HepG2 (cell line): Measurements from ENCODE around the gene ATIC.

Experiments used
- CCAR2 ChIP-seq: fragments of 200-400 bp; formaldehyde crosslinking; optimal IDR thresholded peaks from 2 replicates; pipeline ENCODE3; 2018; ENCODE audit warnings: low read depth, mild to moderate bottlenecking, low read length, moderate library complexity
- HDAC2 ChIP-seq: sonication (generic); formaldehyde crosslinking; IDR thresholded peaks from 2 replicates; pipeline ENCODE4 v1.4.0; 2020; ENCODE audit warnings: missing genetic modification reagents
- NCOR1 ChIP-seq: fragments of 200-600 bp; sonication (generic); IDR thresholded peaks from 2 replicates; pipeline ENCODE4 v1.7.0; 2017; ENCODE audit warnings: antibody characterized with exemption, low read length, borderline replicate concordance
- POLR2AphosphoS2 ChIP-seq: IDR thresholded peaks from 2 replicates; pipeline ENCODE4 v1.6.1; 2011; ENCODE audit warnings: low read depth, low read length, improper control_type of control experiment
- ZNF207 ChIP-seq: fragments of 450-650 bp; IDR thresholded peaks from 2 replicates; pipeline ENCODE4 v1.6.1; 2016; ENCODE audit warnings: antibody characterized with exemption, borderline replicate concordance
- ZNF33B ChIP-seq: sonication (generic); formaldehyde crosslinking; IDR thresholded peaks from 2 replicates; pipeline ENCODE4 v1.5.1; 2020; ENCODE audit warnings: mild to moderate bottlenecking, missing genetic modification reagents
- TF ChIP-seq, protein P1 (sequence below), 2 experiments: sonication (generic) in 1 of 2; formaldehyde crosslinking in 1 of 2; IDR thresholded peaks; 2 replicates each; pipeline versions ENCODE4 v1.4.0 to v1.6.1; 2018 to 2020; ENCODE audit warnings: missing genetic modification reagents in 2 of 2, borderline replicate concordance in 1 of 2, low read depth in 1 of 2, mild to moderate bottlenecking in 1 of 2, missing biosample characterization in 1 of 2
- TF ChIP-seq, protein P2 (sequence below): sonication (generic); formaldehyde crosslinking; IDR thresholded peaks from 2 replicates; pipeline ENCODE4 v1.4.0; 2020; ENCODE audit warnings: missing genetic modification reagents
- TF ChIP-seq, protein P3 (sequence below): sonication (generic); formaldehyde crosslinking; IDR thresholded peaks from 2 replicates; pipeline ENCODE4 v1.4.0; 2020; ENCODE audit warnings: missing genetic modification reagents
- TF ChIP-seq, protein P4 (sequence below): sonication (generic); formaldehyde crosslinking; IDR thresholded peaks from 2 replicates; pipeline ENCODE4 v1.9.0; 2021; ENCODE audit warnings: missing genetic modification reagents, borderline replicate concordance

DNA sequence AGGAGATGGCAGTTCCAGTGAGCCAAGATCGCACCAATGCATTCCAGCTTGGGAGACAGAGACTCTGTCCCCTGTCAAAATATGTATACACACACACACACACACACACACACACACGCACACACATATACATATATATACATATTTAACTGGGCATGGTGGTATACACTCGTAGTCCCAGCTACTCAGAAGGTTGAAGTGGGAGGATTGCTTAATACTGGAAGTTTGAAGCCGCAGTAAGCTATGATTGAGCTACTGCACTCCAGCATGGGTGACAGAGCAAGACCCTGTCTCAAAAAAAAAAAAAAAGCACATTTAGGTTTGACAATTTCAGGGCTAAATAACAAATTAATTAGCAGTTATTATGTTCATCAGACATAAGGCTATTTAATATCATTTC lies 36.0 kb upstream of the ATIC start:
- TF ChIP-seq POLR2AphosphoS2 (no peak), NCOR1 (no peak), ZNF207 (no peak), HDAC2 (CRISPR knock-in tag) (no peak), CCAR2 (no peak), ZNF33B (CRISPR knock-in tag) (no peak)
- TF ChIP-seq, protein P1, sequence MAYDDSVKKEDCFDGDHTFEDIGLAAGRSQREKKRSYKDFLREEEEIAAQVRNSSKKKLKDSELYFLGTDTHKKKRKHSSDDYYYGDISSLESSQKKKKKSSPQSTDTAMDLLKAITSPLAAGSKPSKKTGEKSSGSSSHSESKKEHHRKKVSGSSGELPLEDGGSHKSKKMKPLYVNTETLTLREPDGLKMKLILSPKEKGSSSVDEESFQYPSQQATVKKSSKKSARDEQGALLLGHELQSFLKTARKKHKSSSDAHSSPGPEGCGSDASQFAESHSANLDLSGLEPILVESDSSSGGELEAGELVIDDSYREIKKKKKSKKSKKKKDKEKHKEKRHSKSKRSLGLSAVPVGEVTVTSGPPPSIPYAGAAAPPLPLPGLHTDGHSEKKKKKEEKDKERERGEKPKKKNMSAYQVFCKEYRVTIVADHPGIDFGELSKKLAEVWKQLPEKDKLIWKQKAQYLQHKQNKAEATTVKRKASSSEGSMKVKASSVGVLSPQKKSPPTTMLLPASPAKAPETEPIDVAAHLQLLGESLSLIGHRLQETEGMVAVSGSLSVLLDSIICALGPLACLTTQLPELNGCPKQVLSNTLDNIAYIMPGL (CRISPR knock-in tag; IDR thresholded peaks at IDR 0.05; ENCODE audit: borderline replicate concordance in 1 of 2, low read depth in 1 of 2): no peak
- TF ChIP-seq, protein P2, sequence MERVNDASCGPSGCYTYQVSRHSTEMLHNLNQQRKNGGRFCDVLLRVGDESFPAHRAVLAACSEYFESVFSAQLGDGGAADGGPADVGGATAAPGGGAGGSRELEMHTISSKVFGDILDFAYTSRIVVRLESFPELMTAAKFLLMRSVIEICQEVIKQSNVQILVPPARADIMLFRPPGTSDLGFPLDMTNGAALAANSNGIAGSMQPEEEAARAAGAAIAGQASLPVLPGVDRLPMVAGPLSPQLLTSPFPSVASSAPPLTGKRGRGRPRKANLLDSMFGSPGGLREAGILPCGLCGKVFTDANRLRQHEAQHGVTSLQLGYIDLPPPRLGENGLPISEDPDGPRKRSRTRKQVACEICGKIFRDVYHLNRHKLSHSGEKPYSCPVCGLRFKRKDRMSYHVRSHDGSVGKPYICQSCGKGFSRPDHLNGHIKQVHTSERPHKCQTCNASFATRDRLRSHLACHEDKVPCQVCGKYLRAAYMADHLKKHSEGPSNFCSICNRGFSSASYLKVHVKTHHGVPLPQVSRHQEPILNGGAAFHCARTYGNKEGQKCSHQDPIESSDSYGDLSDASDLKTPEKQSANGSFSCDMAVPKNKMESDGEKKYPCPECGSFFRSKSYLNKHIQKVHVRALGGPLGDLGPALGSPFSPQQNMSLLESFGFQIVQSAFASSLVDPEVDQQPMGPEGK (CRISPR knock-in tag): no peak
- TF ChIP-seq, protein P3, sequence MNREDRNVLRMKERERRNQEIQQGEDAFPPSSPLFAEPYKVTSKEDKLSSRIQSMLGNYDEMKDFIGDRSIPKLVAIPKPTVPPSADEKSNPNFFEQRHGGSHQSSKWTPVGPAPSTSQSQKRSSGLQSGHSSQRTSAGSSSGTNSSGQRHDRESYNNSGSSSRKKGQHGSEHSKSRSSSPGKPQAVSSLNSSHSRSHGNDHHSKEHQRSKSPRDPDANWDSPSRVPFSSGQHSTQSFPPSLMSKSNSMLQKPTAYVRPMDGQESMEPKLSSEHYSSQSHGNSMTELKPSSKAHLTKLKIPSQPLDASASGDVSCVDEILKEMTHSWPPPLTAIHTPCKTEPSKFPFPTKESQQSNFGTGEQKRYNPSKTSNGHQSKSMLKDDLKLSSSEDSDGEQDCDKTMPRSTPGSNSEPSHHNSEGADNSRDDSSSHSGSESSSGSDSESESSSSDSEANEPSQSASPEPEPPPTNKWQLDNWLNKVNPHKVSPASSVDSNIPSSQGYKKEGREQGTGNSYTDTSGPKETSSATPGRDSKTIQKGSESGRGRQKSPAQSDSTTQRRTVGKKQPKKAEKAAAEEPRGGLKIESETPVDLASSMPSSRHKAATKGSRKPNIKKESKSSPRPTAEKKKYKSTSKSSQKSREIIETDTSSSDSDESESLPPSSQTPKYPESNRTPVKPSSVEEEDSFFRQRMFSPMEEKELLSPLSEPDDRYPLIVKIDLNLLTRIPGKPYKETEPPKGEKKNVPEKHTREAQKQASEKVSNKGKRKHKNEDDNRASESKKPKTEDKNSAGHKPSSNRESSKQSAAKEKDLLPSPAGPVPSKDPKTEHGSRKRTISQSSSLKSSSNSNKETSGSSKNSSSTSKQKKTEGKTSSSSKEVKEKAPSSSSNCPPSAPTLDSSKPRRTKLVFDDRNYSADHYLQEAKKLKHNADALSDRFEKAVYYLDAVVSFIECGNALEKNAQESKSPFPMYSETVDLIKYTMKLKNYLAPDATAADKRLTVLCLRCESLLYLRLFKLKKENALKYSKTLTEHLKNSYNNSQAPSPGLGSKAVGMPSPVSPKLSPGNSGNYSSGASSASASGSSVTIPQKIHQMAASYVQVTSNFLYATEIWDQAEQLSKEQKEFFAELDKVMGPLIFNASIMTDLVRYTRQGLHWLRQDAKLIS (CRISPR knock-in tag): no peak
- TF ChIP-seq, protein P4, sequence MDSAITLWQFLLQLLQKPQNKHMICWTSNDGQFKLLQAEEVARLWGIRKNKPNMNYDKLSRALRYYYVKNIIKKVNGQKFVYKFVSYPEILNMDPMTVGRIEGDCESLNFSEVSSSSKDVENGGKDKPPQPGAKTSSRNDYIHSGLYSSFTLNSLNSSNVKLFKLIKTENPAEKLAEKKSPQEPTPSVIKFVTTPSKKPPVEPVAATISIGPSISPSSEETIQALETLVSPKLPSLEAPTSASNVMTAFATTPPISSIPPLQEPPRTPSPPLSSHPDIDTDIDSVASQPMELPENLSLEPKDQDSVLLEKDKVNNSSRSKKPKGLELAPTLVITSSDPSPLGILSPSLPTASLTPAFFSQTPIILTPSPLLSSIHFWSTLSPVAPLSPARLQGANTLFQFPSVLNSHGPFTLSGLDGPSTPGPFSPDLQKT (CRISPR knock-in tag): no peak
